Measurements from ENCODE around the gene ZNF740.

- TF ChIP-seq CTCF (conservative IDR thresholded peaks at IDR 0.05 in 1 of 2, IDR thresholded peaks at IDR 0.05 in 1 of 2; ENCODE audit: extremely low read depth in 1 of 2, insufficient read depth in 1 of 2, low read depth in 1 of 2, low read length in 2 of 2) = no peak
- TF ChIP-seq EZH2 (IDR thresholded peaks at IDR 0.05; ENCODE audit: borderline replicate concordance, low read length) = no peak
Observed at GRCh38 chr12:53239643-53240258, 59.2 kb downstream of the ZNF740 start.
